ENCODE measurements around the gene COX6A2.

The COX6A2 gene

GRCh38 chr16:31428279-31428597, at the start of gene COX6A2:
Gene COX6A2, minus strand, starts transcription at chr16:31428360. Its CDS starts 35 bp downstream, at chr16:31428325.
- no peak within 1 kb of the TSS for H3K4me3 ChIP-seq (ENCODE audit: low read depth, low read length)
- in situ Hi-C loops (cut with HindIII; ENCODE audit: low sequenced_read_pairs): no loop called here
- no peak for TF ChIP-seq CTCF (IDR thresholded peaks at IDR 0.05; ENCODE audit: low read depth, low read length, missing control alignments)
- no peak for DNase-seq (ENCODE audit: low read depth)

GRCh38 chr16:31477220-31478216, 49.4 kb upstream of the COX6A2 start:
- no peak for TF ChIP-seq CTCF (IDR thresholded peaks at IDR 0.05; ENCODE audit: low read depth, low read length, missing control alignments)
- no peak overlapping the region for H3K4me3 ChIP-seq (ENCODE audit: low read depth, low read length)
- in situ Hi-C loops (cut with HindIII; ENCODE audit: low sequenced_read_pairs): no loop called here
- no peak for DNase-seq (ENCODE audit: low read depth)

GRCh38 chr16:31476303-31477219, 48.4 kb upstream of the COX6A2 start:
- no peak for TF ChIP-seq CTCF (IDR thresholded peaks at IDR 0.05; ENCODE audit: low read depth, low read length, missing control alignments)
- no peak for DNase-seq (ENCODE audit: low read depth)
- H3K4me3 ChIP-seq (ENCODE audit: low read depth, low read length): no peak overlapping the region
- in situ Hi-C loops (cut with HindIII; ENCODE audit: low sequenced_read_pairs): no loop called here

- TF ChIP-seq CTCF (IDR thresholded peaks at IDR 0.05; ENCODE audit: low read depth, low read length, missing control alignments): no peak
- in situ Hi-C loops (cut with HindIII; ENCODE audit: low sequenced_read_pairs): no loop called here
- H3K4me3 ChIP-seq (ENCODE audit: low read depth, low read length): no peak overlapping the region
- DNase-seq (ENCODE audit: low read depth): no peak
Measured at GRCh38 chr16:31475946-31476302, 47.8 kb upstream of the COX6A2 start.

GRCh38 chr16:31474773-31475738, 46.9 kb upstream of the COX6A2 start:
- in situ Hi-C loops (cut with HindIII; ENCODE audit: low sequenced_read_pairs): no loop called here
- TF ChIP-seq CTCF (IDR thresholded peaks at IDR 0.05; ENCODE audit: low read depth, low read length, missing control alignments): no peak

More at GRCh38 chr16:31474773-31475738, 46.9 kb upstream of the COX6A2 start:
- DNase-seq (ENCODE audit: low read depth): no peak
- H3K4me3 ChIP-seq (ENCODE audit: low read depth, low read length): no peak overlapping the region
